OCI-LY3 (cell line): ENCODE measurements around the gene CCDC68.

Experiments
- EZH2phosphoT487 ChIP-seq: fragments of 200-600 bp; shearing (Covaris generic); IDR thresholded peaks from 2 replicates; pipeline ENCODE4 v1.6.1; 2018; ENCODE audit warnings: antibody characterized with exemption, mixed run types, low read depth
- TF ChIP-seq, protein P1 (sequence below): fragments of 200-600, 300-600 bp; sonication (generic); IDR thresholded peaks from 2 replicates; pipeline ENCODE4 v1.5.1; 2014; ENCODE audit warnings: antibody characterized with exemption, low read length, low read depth

DNA sequence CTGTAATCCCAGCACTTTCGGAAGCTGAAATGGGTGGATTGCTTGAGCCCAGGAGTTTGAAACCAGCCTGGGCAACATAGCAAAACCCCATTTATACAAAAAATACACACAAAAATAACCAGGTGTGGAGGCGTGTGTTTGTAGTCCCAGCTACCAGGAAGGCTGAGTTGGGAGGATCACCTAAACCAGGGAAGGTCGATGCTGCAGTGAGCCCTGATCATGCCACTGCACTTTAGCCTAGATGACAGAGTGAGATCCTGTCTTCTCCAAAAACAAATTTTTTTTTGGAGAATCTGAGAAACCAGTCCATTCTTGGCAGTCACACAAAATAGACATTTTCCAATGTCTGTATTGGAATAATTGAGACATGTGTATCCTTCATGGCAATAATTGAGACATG lies 84.2 kb downstream of the CCDC68 start:
- TF ChIP-seq, protein P1, sequence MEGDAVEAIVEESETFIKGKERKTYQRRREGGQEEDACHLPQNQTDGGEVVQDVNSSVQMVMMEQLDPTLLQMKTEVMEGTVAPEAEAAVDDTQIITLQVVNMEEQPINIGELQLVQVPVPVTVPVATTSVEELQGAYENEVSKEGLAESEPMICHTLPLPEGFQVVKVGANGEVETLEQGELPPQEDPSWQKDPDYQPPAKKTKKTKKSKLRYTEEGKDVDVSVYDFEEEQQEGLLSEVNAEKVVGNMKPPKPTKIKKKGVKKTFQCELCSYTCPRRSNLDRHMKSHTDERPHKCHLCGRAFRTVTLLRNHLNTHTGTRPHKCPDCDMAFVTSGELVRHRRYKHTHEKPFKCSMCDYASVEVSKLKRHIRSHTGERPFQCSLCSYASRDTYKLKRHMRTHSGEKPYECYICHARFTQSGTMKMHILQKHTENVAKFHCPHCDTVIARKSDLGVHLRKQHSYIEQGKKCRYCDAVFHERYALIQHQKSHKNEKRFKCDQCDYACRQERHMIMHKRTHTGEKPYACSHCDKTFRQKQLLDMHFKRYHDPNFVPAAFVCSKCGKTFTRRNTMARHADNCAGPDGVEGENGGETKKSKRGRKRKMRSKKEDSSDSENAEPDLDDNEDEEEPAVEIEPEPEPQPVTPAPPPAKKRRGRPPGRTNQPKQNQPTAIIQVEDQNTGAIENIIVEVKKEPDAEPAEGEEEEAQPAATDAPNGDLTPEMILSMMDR = no peak
- no peak for TF ChIP-seq EZH2phosphoT487
